NCI-H748 (cell line): Measurements from ENCODE around the gene CASP6.

Experiments used
- DNase-seq: peaks from one replicate; lab custom pipeline; 2025; ENCODE audit not compliant: unreplicated experiment; lab: John Stamatoyannopoulos, UW

The CASP6 gene

GRCh38 chr4:109673303-109673702, 29.9 kb downstream of the CASP6 start:
- DNase-seq, result no peak

- no peak for DNase-seq
These were observed 30.9 kb downstream of the CASP6 start for GRCh38 chr4:109672169-109672930.

GRCh38 chr4:109671350-109671749, 31.9 kb downstream of the CASP6 start:
- DNase-seq, result no peak

GRCh38 chr4:109665783-109666485, 37.3 kb downstream of the CASP6 start:
- DNase-seq, result peak; percentile 77

GRCh38 chr4:109662771-109663170, 40.5 kb downstream of the CASP6 start:
- DNase-seq, result no peak

- DNase-seq, result no peak
These were observed 41.1 kb downstream of the CASP6 start for GRCh38 chr4:109662116-109662515.

GRCh38 chr4:109658871-109659410, 44.3 kb downstream of the CASP6 start:
- no peak for DNase-seq

- DNase-seq, result no peak
These were observed 45.3 kb downstream of the CASP6 start for GRCh38 chr4:109657854-109658418.

- DNase-seq, result no peak
These were observed 47.8 kb downstream of the CASP6 start for GRCh38 chr4:109655396-109655795.

- DNase-seq, result no peak
These were observed 53.4 kb downstream of the CASP6 start for GRCh38 chr4:109649872-109650271.

GRCh38 chr4:109648997-109649575, 54.2 kb downstream of the CASP6 start:
- no peak for DNase-seq

- DNase-seq, result peak; percentile 72
These were observed 54.8 kb downstream of the CASP6 start for GRCh38 chr4:109648266-109648996.

- DNase-seq, result no peak
These were observed 57.2 kb downstream of the CASP6 start for GRCh38 chr4:109645874-109646710.

GRCh38 chr4:109640644-109641043, 62.6 kb downstream of the CASP6 start:
- no peak for DNase-seq
